GM12878 (cell line): ENCODE data around the gene RGS6. TPM values are rescaled to one million over a fixed set of nuclear protein-coding genes. Genes with fewer than 3 reads are reported as not detected.

ENCODE experiments used
- ATAC-seq: fragments of 200-7000 bp; cut with Tn5 transposase; 3 replicates; pipeline ENCODE4 v1.9.1; 2020; ENCODE audit warnings: mild to moderate bottlenecking, moderate library complexity
- BruUV-seq: library from RNA; stranded (reverse); fragments of 400-500 nt; replicated peaks from 2 replicates; lab custom pipeline; 2021; lab: Mats Ljungman, UMichigan
- CTCF ChIA-PET: fragments of 300-600 bp; sonication (Branson Sonifier 250); formaldehyde crosslinking; extraction: SDS; loops from one replicate; lab custom pipeline; 2021; ENCODE audit warnings: inconsistent platforms; lab: Yijun Ruan, JAX
- POLR2A ChIA-PET: fragments of 350-600 bp; formaldehyde crosslinking; extraction: SDS; loops from one replicate; lab custom pipeline; 2021; ENCODE audit warnings: inconsistent platforms; lab: Charles Lee
- RAD21 ChIA-PET: fragments of 300-600 bp; sonication (Branson Sonifier 250); formaldehyde crosslinking; loops from one replicate; lab custom pipeline; 2023; ENCODE audit warnings: antibody characterized with exemption; ENCODE audit not compliant: unreplicated experiment; lab: Charles Lee
- SMC1A ChIA-PET: fragments of 300-600 bp; sonication (Branson Sonifier 250); formaldehyde crosslinking; loops from one replicate; lab custom pipeline; 2023; ENCODE audit not compliant: unreplicated experiment, uncharacterized antibody; lab: Charles Lee
- DNase-seq: peaks from one replicate; pipeline ENCODE4 v3.0.0-alpha.2; 2011; ENCODE audit warnings: low read depth, low spot score
- FAIRE-seq: peaks from 3 replicates; lab custom pipeline; 2011; peaks lifted over from hg19 to GRCh38; lab: Jason Lieb, UNC
- H2AFZ ChIP-seq: 2 replicates; pipeline ENCODE4 v1.6.0; 2011; ENCODE audit warnings: low read depth, low read length, control low read depth; ENCODE audit not compliant: control insufficient read depth
- H3K27ac ChIP-seq: 2 replicates; pipeline ENCODE4 v1.5.1; 2011; ENCODE audit warnings: control low read depth; ENCODE audit not compliant: control insufficient read depth, insufficient read depth
- H3K27me3 ChIP-seq, 2 experiments: replicated peaks in 1 of 2; 2 replicates each; pipeline versions ENCODE4 v1.6.0 to v1.6.1; 2011; ENCODE audit warnings: low read length in 1 of 2; ENCODE audit not compliant: control insufficient read depth in 2 of 2, insufficient read depth in 2 of 2
- H3K36me3 ChIP-seq, 2 experiments: 2 replicates each; pipeline ENCODE4 v1.5.1; 2011; ENCODE audit warnings: low read length in 1 of 2; ENCODE audit not compliant: control insufficient read depth in 2 of 2, insufficient read depth in 2 of 2
- H3K4me1 ChIP-seq: 2 replicates; pipeline ENCODE4 v1.6.1; 2011; ENCODE audit warnings: mild to moderate bottlenecking, low read length, moderate library complexity, mixed read lengths; ENCODE audit not compliant: control insufficient read depth, insufficient read depth
- H3K4me2 ChIP-seq: 2 replicates; pipeline ENCODE4 v1.6.0; 2011; ENCODE audit warnings: control low read depth; ENCODE audit not compliant: control insufficient read depth, insufficient read depth
- H3K4me3 ChIP-seq: fragments of 200-600 bp; sonication (generic); 2 replicates; pipeline ENCODE4 v1.5.1; 2016
- H3K79me2 ChIP-seq: 2 replicates; pipeline ENCODE4 v1.6.0; 2011; ENCODE audit warnings: low read length; ENCODE audit not compliant: control insufficient read depth, insufficient read depth
- H3K9ac ChIP-seq: 2 replicates; pipeline ENCODE4 v1.8.0; 2011; ENCODE audit warnings: low read length, control low read depth, mixed read lengths; ENCODE audit not compliant: control insufficient read depth, insufficient read depth
- H3K9me3 ChIP-seq: replicated peaks from 3 replicates; pipeline ENCODE4 v1.5.1; 2011; ENCODE audit warnings: mild to moderate bottlenecking, low read length; ENCODE audit not compliant: control insufficient read depth, insufficient read depth
- H4K20me1 ChIP-seq: 2 replicates; pipeline ENCODE4 v1.6.0; 2011; ENCODE audit not compliant: control insufficient read depth, insufficient read depth
- BACH1 ChIP-seq: fragments of 450-650 bp; IDR thresholded peaks from 2 replicates; pipeline ENCODE4 v1.6.1; 2017; ENCODE audit warnings: mild to moderate bottlenecking, borderline replicate concordance
- BMI1 ChIP-seq: fragments of 450-650 bp; IDR thresholded peaks from 2 replicates; pipeline ENCODE4 v1.6.1; 2016; ENCODE audit warnings: mild to moderate bottlenecking, moderate library complexity, borderline replicate concordance
- DPF2 ChIP-seq: fragments of 450-650 bp; IDR thresholded peaks from 2 replicates; pipeline ENCODE4 v1.6.1; 2017; ENCODE audit warnings: mild to moderate bottlenecking
- IKZF2 ChIP-seq, 2 experiments: fragments of 450-650 bp; IDR thresholded peaks; 2 replicates each; pipeline ENCODE4 v1.6.1; 2017; ENCODE audit warnings: mild to moderate bottlenecking in 2 of 2, moderate library complexity in 2 of 2
- MXI1 ChIP-seq: fragments of 150-350 bp; IDR thresholded peaks from 2 replicates; pipeline ENCODE4 v1.6.1; 2011; ENCODE audit warnings: low read depth, mild to moderate bottlenecking, inconsistent platforms, low read length, improper control_type of control experiment
- MYB ChIP-seq: fragments of 150-350 bp; IDR thresholded peaks from 2 replicates; pipeline ENCODE4 v1.6.1; 2014; ENCODE audit warnings: mild to moderate bottlenecking, low read depth, low read length, borderline replicate concordance
- NFYA ChIP-seq: IDR thresholded peaks from 2 replicates; pipeline ENCODE4 v1.6.1; 2011; ENCODE audit warnings: low read depth, mild to moderate bottlenecking, low read length, improper control_type of control experiment, borderline replicate concordance
- PAX5 ChIP-seq: IDR thresholded peaks from 2 replicates; pipeline ENCODE4 v1.6.1; 2011; ENCODE audit warnings: low read depth, low read length, borderline replicate concordance
- POU2F2 ChIP-seq: IDR thresholded peaks from 3 replicates; pipeline ENCODE4 v1.6.1; 2011; ENCODE audit warnings: low read depth, mild to moderate bottlenecking, low read length, borderline replicate concordance
- RUNX3 ChIP-seq: IDR thresholded peaks from 2 replicates; pipeline ENCODE4 v1.6.1; 2012; ENCODE audit warnings: low read length, inconsistent platforms
- STAT1 ChIP-seq: fragments of 450-650 bp; conservative IDR thresholded peaks from 2 replicates; pipeline ENCODE4 v1.6.1; 2014; ENCODE audit warnings: antibody characterized with exemption, mild to moderate bottlenecking
- TCF12 ChIP-seq: IDR thresholded peaks from 2 replicates; pipeline ENCODE4 v1.6.1; 2011; ENCODE audit warnings: low read depth, mild to moderate bottlenecking, low read length
- ZNF217 ChIP-seq: fragments of 450-650 bp; IDR thresholded peaks from 2 replicates; pipeline ENCODE4 v1.6.1; 2017; ENCODE audit warnings: antibody characterized with exemption, mild to moderate bottlenecking
- WGBS: methylation state at CpG from one replicate; pipeline ENCODE4 v1.1.6; 2016; ENCODE audit warnings: low lambda C conversion rate; ENCODE audit not compliant: insufficient replicate concordance, insufficient coverage; ENCODE audit errors: missing lambda C conversion rate; 5-methylcytosine and 5-hydroxymethylcytosine counted together
- in situ Hi-C: fragments of 300-500 bp; cut with MboI; formaldehyde crosslinking; loops from 9 replicates; pipeline ENCODE4 v1.14.3; 2018; ENCODE audit warnings: mixed read lengths
- intact Hi-C: fragments of 100-400 bp; cut with micrococcal nuclease; formaldehyde crosslinking; loops from one replicate; pipeline ENCODE4 v1.14.2; 2022; ENCODE audit not compliant: unreplicated experiment
- polyA plus RNA-seq, 11 experiments: library from polyadenylated mRNA; depleted of rRNA in 4 of 11; unstranded in 6 of 11; stranded (reverse) in 5 of 11; fragments of >200 nt; fragmentation: Nextera tagmentation in 4 of 11; fragmentation: Illumina TruSeq in 1 of 11; extraction: Ambion mirVana in 4 of 11; extraction: Trizol in 1 of 11; gene quantifications; 1 replicate in 1 of 11; 2 replicates in 10 of 11; pipeline versions ENCODE4 v1.2.1 to v1.2.3, GENCODE V29; 2011 to 2016; ENCODE audit warnings: inconsistent platforms in 2 of 11, missing spikeins in 2 of 11, low read depth in 1 of 11
- total RNA-seq, 4 experiments: library from RNA; depleted of rRNA in 3 of 4; stranded (reverse); fragments of >200 nt in 3 of 4; fragmentation: Illumina TruSeq in 1 of 4; extraction: Trizol in 1 of 4; gene quantifications; 2 replicates each; pipeline versions ENCODE4 v1.2.1 to v1.2.3, GENCODE V29; 2013 to 2021
- TF ChIP-seq, protein P1 (sequence below): fragments of 150-350 bp; IDR thresholded peaks from 2 replicates; pipeline ENCODE4 v1.6.1; 2014; ENCODE audit warnings: mild to moderate bottlenecking, low read depth, low read length
- TF ChIP-seq, protein P2 (sequence below): fragments of 450-650 bp; IDR thresholded peaks from 2 replicates; pipeline ENCODE4 v1.6.1; 2017; ENCODE audit warnings: mild to moderate bottlenecking, low read depth, inconsistent platforms; ENCODE audit not compliant: poor library complexity, severe bottlenecking

The RGS6 gene
- total and polyA plus RNA-seq, 10 of the 15 experiments (the other 5 are each of a cell fraction or from before 2014, with no cell fraction given), result 3.9 to 18.1 (median 12.4) TPM

DNA sequence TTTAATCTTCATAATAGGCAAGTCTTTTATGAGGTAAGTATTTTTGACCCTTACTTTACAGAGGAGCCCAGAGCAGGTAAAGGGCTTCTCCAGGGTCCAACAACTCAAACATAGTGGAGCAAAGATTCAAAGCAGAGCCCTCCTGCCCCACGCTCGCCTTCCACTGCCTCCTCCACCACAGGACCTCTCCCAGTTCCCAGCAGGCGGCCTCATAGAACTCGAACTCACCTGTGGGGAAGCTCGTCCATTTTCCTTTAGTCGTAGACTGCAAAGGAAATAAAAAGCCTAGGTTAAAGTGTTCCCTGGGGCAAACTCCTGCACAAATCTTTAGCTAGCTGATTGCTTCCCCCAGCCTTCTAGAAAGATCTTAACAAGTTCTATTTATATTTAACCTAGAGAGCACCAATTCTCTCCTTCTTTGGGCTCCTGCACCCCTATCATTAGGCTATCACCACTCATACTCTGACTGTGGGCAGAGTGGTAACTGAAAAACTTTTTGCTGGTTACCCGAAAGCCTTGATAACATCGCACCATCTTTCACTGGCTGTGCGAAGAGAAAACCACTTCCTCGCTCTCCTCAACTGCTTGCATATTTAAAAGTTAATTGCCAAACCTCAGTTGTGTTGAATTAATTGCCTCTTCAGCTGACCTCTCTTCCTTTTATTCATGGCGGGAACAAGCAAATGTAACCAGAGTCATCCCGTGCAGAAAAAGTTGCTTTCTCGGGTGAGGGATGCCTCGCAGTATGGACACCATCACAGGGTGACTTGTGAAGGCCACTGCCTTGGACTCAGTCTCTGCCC is 662.1 kb downstream of the RGS6 start:
- Histone ChIP-seq H2AFZ (no peak overlapping the region), H3K27me3 (no peaks in the 10 kb centered on the region; a peak in 1 of 4 replicates), H3K4me2 (0 out of 2 replicates have a peak overlapping the region, but pooled peaks have one; percentile 58), H3K4me1 (peaks cover 28% of the 10 kb centered on the region), H3K9ac (no peak overlapping the region), H3K79me2 (no peaks in the 10 kb centered on the region), H3K27ac (no peak overlapping the region), H3K4me3 (no peak overlapping the region), H3K36me3 (no peaks in the 10 kb centered on the region), H3K9me3 (peaks cover 4% of the 10 kb centered on the region; the same call in 2 of the 3 replicates), H4K20me1 (no peaks in the 10 kb centered on the region)
- ChIA-PET RAD21 (interaction anchor here (0.6 to 1.8 kb wide), 5 partner anchors 41 to 300 kb away, joined by 4 to 5 read pairs (median 4); partner anchors contain the start of gene DPF3), POLR2A (no interaction called here), SMC1A (interaction anchor here (0.5 to 3.0 kb wide), 11 partner anchors 12 to 1957 kb away, joined by 3 to 10 read pairs (median 3); no protein-coding TSS in a partner anchor), CTCF (interaction anchor here (1.0 to 1.7 kb wide), 2 partner anchors 300 to 309 kb away, joined by 3 to 6 read pairs; partner anchors contain the start of gene DPF3)
- in situ Hi-C loops (no loop called here), intact Hi-C loops (loop anchor here (2.0 kb wide), 1 partner anchor 75 kb away; no protein-coding TSS in a partner anchor)
- ATAC-seq, result peak; percentile 92
- BruUV-seq, result no TSS peak
- no peak for FAIRE-seq
- WGBS, result 32% methylated on average over 14 of the region's 14 CpGs
- peak; percentile 74 for DNase-seq
- TF ChIP-seq PAX5 (peak; percentile 59; the same call in 1 of the 2 replicates), RUNX3 (peak; percentile 67), BMI1 (0 out of 2 replicates have a peak, but pooled peaks have one; percentile 56), MYB (peak; percentile 46; the same call in 1 of the 2 replicates), ZNF217 (no peak), DPF2 (peak; percentile 70; the same call in 1 of the 2 replicates), NFYA (no peak), STAT1 (no peak; the same call in 1 of the 2 replicates), BACH1 (no peak), IKZF2 (IDR thresholded peaks at IDR 0.05) (peak; percentile 69 to 79; a peak in 2 of 4 replicates), TCF12 (no peak), MXI1 (no peak), POU2F2 (peak; percentile 89; the same call in 1 of the 3 replicates)
- TF ChIP-seq, protein P1, sequence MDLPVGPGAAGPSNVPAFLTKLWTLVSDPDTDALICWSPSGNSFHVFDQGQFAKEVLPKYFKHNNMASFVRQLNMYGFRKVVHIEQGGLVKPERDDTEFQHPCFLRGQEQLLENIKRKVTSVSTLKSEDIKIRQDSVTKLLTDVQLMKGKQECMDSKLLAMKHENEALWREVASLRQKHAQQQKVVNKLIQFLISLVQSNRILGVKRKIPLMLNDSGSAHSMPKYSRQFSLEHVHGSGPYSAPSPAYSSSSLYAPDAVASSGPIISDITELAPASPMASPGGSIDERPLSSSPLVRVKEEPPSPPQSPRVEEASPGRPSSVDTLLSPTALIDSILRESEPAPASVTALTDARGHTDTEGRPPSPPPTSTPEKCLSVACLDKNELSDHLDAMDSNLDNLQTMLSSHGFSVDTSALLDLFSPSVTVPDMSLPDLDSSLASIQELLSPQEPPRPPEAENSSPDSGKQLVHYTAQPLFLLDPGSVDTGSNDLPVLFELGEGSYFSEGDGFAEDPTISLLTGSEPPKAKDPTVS, result peak; percentile 78; the same call in 1 of the 2 replicates
- TF ChIP-seq, protein P2, sequence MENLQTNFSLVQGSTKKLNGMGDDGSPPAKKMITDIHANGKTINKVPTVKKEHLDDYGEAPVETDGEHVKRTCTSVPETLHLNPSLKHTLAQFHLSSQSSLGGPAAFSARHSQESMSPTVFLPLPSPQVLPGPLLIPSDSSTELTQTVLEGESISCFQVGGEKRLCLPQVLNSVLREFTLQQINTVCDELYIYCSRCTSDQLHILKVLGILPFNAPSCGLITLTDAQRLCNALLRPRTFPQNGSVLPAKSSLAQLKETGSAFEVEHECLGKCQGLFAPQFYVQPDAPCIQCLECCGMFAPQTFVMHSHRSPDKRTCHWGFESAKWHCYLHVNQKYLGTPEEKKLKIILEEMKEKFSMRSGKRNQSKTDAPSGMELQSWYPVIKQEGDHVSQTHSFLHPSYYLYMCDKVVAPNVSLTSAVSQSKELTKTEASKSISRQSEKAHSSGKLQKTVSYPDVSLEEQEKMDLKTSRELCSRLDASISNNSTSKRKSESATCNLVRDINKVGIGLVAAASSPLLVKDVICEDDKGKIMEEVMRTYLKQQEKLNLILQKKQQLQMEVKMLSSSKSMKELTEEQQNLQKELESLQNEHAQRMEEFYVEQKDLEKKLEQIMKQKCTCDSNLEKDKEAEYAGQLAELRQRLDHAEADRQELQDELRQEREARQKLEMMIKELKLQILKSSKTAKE, result peak; percentile 86
